WTC11 (cell line): ENCODE measurements around the gene MCF2L2.

ENCODE experiments used
- FOXP1 ChIP-seq: sonication (generic); formaldehyde crosslinking; IDR thresholded peaks from 2 replicates; pipeline ENCODE4 v1.8.0; 2022; ENCODE audit warnings: missing genetic modification reagents, mild to moderate bottlenecking, moderate library complexity, borderline replicate concordance
- GABPB1 ChIP-seq: sonication (generic); formaldehyde crosslinking; IDR thresholded peaks from 2 replicates; pipeline ENCODE4 v1.8.1; 2023; ENCODE audit warnings: mild to moderate bottlenecking, missing genetic modification reagents
- NR3C1 ChIP-seq: sonication (generic); formaldehyde crosslinking; conservative IDR thresholded peaks from 2 replicates; pipeline ENCODE4 v1.8.1; 2023; ENCODE audit warnings: low read depth, mild to moderate bottlenecking, missing genetic modification reagents
- ZBTB21 ChIP-seq: sonication (generic); formaldehyde crosslinking; IDR thresholded peaks from 2 replicates; pipeline ENCODE4 v1.8.1; 2023; ENCODE audit warnings: mild to moderate bottlenecking, missing genetic modification reagents, borderline replicate concordance
- TF ChIP-seq, protein P1 (sequence below): sonication (generic); formaldehyde crosslinking; IDR thresholded peaks from 2 replicates; pipeline ENCODE4 v1.8.1; 2022; ENCODE audit warnings: missing genetic modification reagents, borderline replicate concordance
- TF ChIP-seq, protein P2 (sequence below): sonication (generic); formaldehyde crosslinking; IDR thresholded peaks from 2 replicates; pipeline ENCODE4 v1.8.0; 2022; ENCODE audit warnings: mild to moderate bottlenecking, missing genetic modification reagents
- TF ChIP-seq, protein P3 (sequence below): fragments of 200-600 bp; IDR thresholded peaks from 2 replicates; pipeline ENCODE4 v1.8.0; 2022; ENCODE audit warnings: antibody characterized with exemption
- TF ChIP-seq, protein P4 (sequence below): sonication (generic); formaldehyde crosslinking; IDR thresholded peaks from 2 replicates; pipeline ENCODE4 v1.8.1; 2022; ENCODE audit warnings: low read depth, mild to moderate bottlenecking, moderate library complexity, missing genetic modification reagents, borderline replicate concordance
- TF ChIP-seq, protein P5 (sequence below): sonication (generic); formaldehyde crosslinking; IDR thresholded peaks from 2 replicates; pipeline ENCODE4 v1.8.1; 2023; ENCODE audit warnings: mild to moderate bottlenecking, missing genetic modification reagents, borderline replicate concordance
- TF ChIP-seq, protein P6 (sequence below): sonication (generic); formaldehyde crosslinking; IDR thresholded peaks from 2 replicates; pipeline ENCODE4 v1.8.1; 2022; ENCODE audit warnings: mild to moderate bottlenecking, moderate library complexity, missing genetic modification reagents

DNA sequence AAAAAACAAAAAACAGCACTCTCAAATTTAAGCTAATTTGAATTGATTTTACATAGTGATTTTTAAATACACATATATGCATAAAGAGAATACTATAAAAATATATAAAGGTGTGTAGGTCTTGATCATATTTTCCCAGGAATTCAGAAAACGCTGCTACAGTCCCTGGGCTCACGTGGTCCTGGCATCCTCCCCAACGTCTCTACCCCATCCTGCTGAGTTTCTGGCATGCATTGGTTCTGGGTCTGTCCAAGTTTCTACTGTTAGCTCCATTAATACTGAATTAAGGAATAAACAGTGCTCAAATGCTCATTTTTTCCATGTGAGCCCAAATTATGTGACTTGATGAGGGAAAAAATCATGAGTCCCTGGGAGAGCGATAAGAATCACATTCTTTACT, 233.2 kb downstream of the MCF2L2 start:
- TF ChIP-seq, protein P1, sequence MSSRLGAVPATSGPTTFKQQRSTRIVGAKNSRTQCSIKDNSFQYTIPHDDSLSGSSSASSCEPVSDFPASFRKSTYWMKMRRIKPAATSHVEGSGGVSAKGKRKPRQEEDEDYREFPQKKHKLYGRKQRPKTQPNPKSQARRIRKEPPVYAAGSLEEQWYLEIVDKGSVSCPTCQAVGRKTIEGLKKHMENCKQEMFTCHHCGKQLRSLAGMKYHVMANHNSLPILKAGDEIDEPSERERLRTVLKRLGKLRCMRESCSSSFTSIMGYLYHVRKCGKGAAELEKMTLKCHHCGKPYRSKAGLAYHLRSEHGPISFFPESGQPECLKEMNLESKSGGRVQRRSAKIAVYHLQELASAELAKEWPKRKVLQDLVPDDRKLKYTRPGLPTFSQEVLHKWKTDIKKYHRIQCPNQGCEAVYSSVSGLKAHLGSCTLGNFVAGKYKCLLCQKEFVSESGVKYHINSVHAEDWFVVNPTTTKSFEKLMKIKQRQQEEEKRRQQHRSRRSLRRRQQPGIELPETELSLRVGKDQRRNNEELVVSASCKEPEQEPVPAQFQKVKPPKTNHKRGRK (CRISPR knock-in tag) = no peak
- TF ChIP-seq, protein P2, sequence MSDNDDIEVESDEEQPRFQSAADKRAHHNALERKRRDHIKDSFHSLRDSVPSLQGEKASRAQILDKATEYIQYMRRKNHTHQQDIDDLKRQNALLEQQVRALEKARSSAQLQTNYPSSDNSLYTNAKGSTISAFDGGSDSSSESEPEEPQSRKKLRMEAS (CRISPR knock-in tag) = no peak
- TF ChIP-seq FOXP1 (CRISPR knock-in tag) = no peak
- TF ChIP-seq, protein P3, sequence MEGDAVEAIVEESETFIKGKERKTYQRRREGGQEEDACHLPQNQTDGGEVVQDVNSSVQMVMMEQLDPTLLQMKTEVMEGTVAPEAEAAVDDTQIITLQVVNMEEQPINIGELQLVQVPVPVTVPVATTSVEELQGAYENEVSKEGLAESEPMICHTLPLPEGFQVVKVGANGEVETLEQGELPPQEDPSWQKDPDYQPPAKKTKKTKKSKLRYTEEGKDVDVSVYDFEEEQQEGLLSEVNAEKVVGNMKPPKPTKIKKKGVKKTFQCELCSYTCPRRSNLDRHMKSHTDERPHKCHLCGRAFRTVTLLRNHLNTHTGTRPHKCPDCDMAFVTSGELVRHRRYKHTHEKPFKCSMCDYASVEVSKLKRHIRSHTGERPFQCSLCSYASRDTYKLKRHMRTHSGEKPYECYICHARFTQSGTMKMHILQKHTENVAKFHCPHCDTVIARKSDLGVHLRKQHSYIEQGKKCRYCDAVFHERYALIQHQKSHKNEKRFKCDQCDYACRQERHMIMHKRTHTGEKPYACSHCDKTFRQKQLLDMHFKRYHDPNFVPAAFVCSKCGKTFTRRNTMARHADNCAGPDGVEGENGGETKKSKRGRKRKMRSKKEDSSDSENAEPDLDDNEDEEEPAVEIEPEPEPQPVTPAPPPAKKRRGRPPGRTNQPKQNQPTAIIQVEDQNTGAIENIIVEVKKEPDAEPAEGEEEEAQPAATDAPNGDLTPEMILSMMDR = no peak
- TF ChIP-seq GABPB1 = no peak
- TF ChIP-seq ZBTB21 (CRISPR knock-in tag) = no peak
- TF ChIP-seq, protein P4, sequence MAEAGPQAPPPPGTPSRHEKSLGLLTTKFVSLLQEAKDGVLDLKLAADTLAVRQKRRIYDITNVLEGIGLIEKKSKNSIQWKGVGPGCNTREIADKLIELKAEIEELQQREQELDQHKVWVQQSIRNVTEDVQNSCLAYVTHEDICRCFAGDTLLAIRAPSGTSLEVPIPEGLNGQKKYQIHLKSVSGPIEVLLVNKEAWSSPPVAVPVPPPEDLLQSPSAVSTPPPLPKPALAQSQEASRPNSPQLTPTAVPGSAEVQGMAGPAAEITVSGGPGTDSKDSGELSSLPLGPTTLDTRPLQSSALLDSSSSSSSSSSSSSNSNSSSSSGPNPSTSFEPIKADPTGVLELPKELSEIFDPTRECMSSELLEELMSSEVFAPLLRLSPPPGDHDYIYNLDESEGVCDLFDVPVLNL (CRISPR knock-in tag) = no peak
- TF ChIP-seq, protein P5, sequence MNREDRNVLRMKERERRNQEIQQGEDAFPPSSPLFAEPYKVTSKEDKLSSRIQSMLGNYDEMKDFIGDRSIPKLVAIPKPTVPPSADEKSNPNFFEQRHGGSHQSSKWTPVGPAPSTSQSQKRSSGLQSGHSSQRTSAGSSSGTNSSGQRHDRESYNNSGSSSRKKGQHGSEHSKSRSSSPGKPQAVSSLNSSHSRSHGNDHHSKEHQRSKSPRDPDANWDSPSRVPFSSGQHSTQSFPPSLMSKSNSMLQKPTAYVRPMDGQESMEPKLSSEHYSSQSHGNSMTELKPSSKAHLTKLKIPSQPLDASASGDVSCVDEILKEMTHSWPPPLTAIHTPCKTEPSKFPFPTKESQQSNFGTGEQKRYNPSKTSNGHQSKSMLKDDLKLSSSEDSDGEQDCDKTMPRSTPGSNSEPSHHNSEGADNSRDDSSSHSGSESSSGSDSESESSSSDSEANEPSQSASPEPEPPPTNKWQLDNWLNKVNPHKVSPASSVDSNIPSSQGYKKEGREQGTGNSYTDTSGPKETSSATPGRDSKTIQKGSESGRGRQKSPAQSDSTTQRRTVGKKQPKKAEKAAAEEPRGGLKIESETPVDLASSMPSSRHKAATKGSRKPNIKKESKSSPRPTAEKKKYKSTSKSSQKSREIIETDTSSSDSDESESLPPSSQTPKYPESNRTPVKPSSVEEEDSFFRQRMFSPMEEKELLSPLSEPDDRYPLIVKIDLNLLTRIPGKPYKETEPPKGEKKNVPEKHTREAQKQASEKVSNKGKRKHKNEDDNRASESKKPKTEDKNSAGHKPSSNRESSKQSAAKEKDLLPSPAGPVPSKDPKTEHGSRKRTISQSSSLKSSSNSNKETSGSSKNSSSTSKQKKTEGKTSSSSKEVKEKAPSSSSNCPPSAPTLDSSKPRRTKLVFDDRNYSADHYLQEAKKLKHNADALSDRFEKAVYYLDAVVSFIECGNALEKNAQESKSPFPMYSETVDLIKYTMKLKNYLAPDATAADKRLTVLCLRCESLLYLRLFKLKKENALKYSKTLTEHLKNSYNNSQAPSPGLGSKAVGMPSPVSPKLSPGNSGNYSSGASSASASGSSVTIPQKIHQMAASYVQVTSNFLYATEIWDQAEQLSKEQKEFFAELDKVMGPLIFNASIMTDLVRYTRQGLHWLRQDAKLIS (CRISPR knock-in tag) = no peak
- no peak for TF ChIP-seq NR3C1 (CRISPR knock-in tag)
- TF ChIP-seq, protein P6, sequence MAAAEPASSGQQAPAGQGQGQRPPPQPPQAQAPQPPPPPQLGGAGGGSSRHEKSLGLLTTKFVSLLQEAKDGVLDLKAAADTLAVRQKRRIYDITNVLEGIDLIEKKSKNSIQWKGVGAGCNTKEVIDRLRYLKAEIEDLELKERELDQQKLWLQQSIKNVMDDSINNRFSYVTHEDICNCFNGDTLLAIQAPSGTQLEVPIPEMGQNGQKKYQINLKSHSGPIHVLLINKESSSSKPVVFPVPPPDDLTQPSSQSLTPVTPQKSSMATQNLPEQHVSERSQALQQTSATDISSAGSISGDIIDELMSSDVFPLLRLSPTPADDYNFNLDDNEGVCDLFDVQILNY (CRISPR knock-in tag) = no peak
